Measurements from ENCODE around the gene ZNF827. TPM values are rescaled to one million over a fixed set of nuclear protein-coding genes. Genes with fewer than 3 reads are reported as not detected.
A peak's percentile ranks its signal among the peaks of the same experiment; 100 is the strongest.

ZNF827 gene
- total RNA-seq, 1 donor: 16.3 TPM

- peak; percentile 52 for DNase-seq (ENCODE audit: insufficient read length, low spot score, missing footprints)
- H3K4me2 ChIP-seq (ENCODE audit: insufficient read depth, low read length): no peak overlapping the region
- H2AFZ ChIP-seq (ENCODE audit: low read length): no peak overlapping the region
- H3K36me3 ChIP-seq (ENCODE audit: insufficient read depth, low read length): no peaks in the 10 kb centered on the region
- no peaks in the 10 kb centered on the region for H4K20me1 ChIP-seq (ENCODE audit: insufficient read depth, low read length)
- H3K27ac ChIP-seq (ENCODE audit: low read depth, low read length): no peak overlapping the region
- no peak overlapping the region for H3K4me3 ChIP-seq (ENCODE audit: insufficient read depth, low read length)
- no peaks in the 10 kb centered on the region for H3K79me2 ChIP-seq (ENCODE audit: insufficient read depth, low read length)
- H3K9me3 ChIP-seq (ENCODE audit: low read depth, low read length): no peaks in the 10 kb centered on the region
- H3K27me3 ChIP-seq (ENCODE audit: insufficient read depth, low read length): no peaks in the 10 kb centered on the region
- peaks cover 23% of the 10 kb centered on the region for H3K4me1 ChIP-seq (ENCODE audit: insufficient read depth, low read length)
- no peak for TF ChIP-seq CTCF (IDR thresholded peaks at IDR 0.05; ENCODE audit: extremely low read depth, low read depth, low read length)
These were observed 208.6 kb downstream of the ZNF827 start for GRCh38 chr4:145730026-145730425.

DNA sequence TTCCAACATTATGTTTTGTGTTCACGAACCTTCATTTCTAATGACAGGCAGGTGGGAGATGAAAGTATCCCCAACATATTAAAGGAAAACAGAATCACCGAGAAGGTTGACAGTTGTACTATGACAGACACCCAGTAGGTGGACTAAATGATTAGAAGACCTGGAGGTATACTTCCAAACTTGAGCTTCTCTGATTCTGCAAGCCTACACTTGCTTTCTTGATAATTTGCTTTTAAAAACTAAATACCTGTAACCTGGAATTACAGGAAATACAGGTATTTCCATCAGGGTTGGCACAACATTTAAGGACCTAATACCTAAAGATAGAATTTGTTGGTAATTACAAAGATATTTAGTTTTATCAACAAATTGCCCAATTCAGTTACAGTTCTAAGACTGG is 215.3 kb downstream of the ZNF827 start:
- Histone ChIP-seq H3K4me3 (ENCODE audit: insufficient read depth, low read length) (no peak overlapping the region), H3K79me2 (ENCODE audit: insufficient read depth, low read length) (no peaks in the 10 kb centered on the region), H3K4me1 (ENCODE audit: insufficient read depth, low read length) (no peaks in the 10 kb centered on the region), H3K27me3 (ENCODE audit: insufficient read depth, low read length) (no peaks in the 10 kb centered on the region), H2AFZ (ENCODE audit: low read length) (no peak overlapping the region), H3K4me2 (ENCODE audit: insufficient read depth, low read length) (no peak overlapping the region), H3K27ac (ENCODE audit: low read depth, low read length) (no peak overlapping the region), H3K36me3 (ENCODE audit: insufficient read depth, low read length) (no peaks in the 10 kb centered on the region), H3K9me3 (ENCODE audit: low read depth, low read length) (no peaks in the 10 kb centered on the region), H4K20me1 (ENCODE audit: insufficient read depth, low read length) (no peaks in the 10 kb centered on the region)
- no peak for DNase-seq (ENCODE audit: insufficient read length, low spot score, missing footprints)
- no peak for TF ChIP-seq CTCF (IDR thresholded peaks at IDR 0.05; ENCODE audit: extremely low read depth, low read depth, low read length)

DNA sequence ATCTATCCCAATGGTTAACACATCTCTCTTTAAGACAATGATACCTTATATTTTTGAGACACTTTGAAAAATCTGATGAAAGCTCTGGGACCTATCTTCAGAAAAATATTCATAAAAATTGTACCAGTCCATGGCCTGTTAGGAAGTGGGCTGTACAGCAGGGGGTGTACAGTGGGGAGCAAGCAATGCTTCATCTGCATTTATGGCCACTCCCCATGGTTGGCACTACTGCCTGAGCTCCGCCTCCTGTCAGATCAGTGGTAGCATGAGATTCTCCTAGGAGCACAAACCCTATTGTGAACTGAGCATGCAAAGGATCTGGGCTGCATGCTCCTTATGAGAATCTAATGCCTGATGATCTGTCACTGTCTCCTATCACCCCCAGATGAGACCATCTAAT is 216.1 kb downstream of the ZNF827 start:
- no peaks in the 10 kb centered on the region for H3K9me3 ChIP-seq (ENCODE audit: low read depth, low read length)
- TF ChIP-seq CTCF (IDR thresholded peaks at IDR 0.05; ENCODE audit: extremely low read depth, low read depth, low read length): no peak

DNA sequence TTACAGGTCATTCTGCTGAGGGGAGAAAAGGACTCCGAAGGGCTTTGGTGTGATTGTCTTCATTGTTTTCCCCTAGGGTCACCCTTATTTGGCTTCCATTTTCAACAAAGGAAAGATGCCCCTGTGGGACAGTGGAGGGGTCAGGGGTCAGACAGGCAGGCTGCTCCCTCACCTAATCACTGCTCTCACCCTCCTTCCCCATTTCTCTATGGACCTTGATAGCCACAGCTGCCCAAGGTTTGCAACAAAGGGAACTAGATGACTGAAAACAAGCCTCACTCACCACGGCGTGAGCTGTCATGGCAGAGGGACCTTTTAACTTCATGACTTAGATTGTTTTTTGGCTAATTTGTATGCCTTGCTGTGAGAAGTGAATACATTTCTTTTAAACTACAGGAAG is 218.0 kb downstream of the ZNF827 start:
- Histone ChIP-seq H3K27ac (ENCODE audit: low read depth, low read length) (no peak overlapping the region), H3K4me1 (ENCODE audit: insufficient read depth, low read length) (no peaks in the 10 kb centered on the region), H3K4me3 (ENCODE audit: insufficient read depth, low read length) (no peak overlapping the region), H3K36me3 (ENCODE audit: insufficient read depth, low read length) (no peaks in the 10 kb centered on the region), H3K79me2 (ENCODE audit: insufficient read depth, low read length) (no peaks in the 10 kb centered on the region), H3K27me3 (ENCODE audit: insufficient read depth, low read length) (no peaks in the 10 kb centered on the region), H3K4me2 (ENCODE audit: insufficient read depth, low read length) (no peak overlapping the region), H4K20me1 (ENCODE audit: insufficient read depth, low read length) (no peaks in the 10 kb centered on the region), H2AFZ (ENCODE audit: low read length) (no peak overlapping the region), H3K9me3 (ENCODE audit: low read depth, low read length) (no peaks in the 10 kb centered on the region)
- no peak for TF ChIP-seq CTCF (IDR thresholded peaks at IDR 0.05; ENCODE audit: extremely low read depth, low read depth, low read length)
- DNase-seq (ENCODE audit: insufficient read length, low spot score, missing footprints): no peak

More for the DNA sequence above, 216.1 kb downstream of the ZNF827 start:
- no peak overlapping the region for H3K4me2 ChIP-seq (ENCODE audit: insufficient read depth, low read length)
- no peaks in the 10 kb centered on the region for H3K36me3 ChIP-seq (ENCODE audit: insufficient read depth, low read length)
- no peaks in the 10 kb centered on the region for H3K4me1 ChIP-seq (ENCODE audit: insufficient read depth, low read length)
- H3K27me3 ChIP-seq (ENCODE audit: insufficient read depth, low read length): no peaks in the 10 kb centered on the region
- DNase-seq (ENCODE audit: insufficient read length, low spot score, missing footprints): no peak
- no peaks in the 10 kb centered on the region for H4K20me1 ChIP-seq (ENCODE audit: insufficient read depth, low read length)
- no peaks in the 10 kb centered on the region for H3K79me2 ChIP-seq (ENCODE audit: insufficient read depth, low read length)
- no peak overlapping the region for H3K4me3 ChIP-seq (ENCODE audit: insufficient read depth, low read length)
- H3K27ac ChIP-seq (ENCODE audit: low read depth, low read length): no peak overlapping the region
- H2AFZ ChIP-seq (ENCODE audit: low read length): no peak overlapping the region

Measured in osteoblast (primary cell).